AG20443 (cell line): ENCODE measurements around the gene LAMA2.

Experiments used
- DNase-seq: peaks from one replicate; pipeline ENCODE4 v3.0.0; 2012; ENCODE audit warnings: low spot score, mixed read lengths

LAMA2 gene

DNA sequence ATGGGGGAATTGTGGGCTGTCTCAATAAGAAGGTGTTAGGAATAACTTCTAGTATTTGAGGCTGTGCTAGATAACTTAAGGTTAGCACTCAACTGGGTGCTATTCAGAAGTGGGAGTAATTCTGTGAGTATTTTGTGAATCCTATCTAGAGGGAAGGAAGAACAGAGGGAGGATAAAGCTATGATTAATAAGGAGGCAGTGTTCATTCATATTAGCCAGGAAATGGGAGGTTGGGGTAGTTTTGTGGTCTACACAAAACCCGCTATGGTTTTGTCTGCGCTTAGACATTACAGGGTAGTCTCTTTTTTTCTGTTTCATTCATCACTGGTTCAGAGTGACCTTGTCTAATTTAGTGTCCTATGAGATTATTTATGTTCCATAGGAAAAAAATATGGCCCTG, 486.0 kb downstream of the LAMA2 start:
- no peak for DNase-seq

DNA sequence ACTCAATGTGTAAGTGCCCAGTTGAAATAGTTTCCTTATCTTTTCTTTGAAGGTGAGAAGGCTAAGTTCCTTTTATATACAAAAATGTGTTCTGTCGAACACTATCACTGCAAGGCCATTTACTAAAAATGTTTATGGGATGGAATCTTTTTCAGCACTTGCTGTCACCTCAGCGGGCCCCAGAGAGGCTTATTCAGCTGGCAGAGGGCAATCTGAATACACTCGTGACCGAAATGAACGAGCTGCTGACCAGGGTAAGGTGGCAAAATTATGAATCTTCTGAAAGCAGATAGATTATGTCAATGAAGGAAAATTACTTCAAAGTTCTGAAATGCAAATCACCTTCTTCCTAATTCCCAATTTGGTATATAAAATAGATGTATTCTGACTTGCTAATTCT, 486.8 kb downstream of the LAMA2 start:
- DNase-seq: no peak

DNA sequence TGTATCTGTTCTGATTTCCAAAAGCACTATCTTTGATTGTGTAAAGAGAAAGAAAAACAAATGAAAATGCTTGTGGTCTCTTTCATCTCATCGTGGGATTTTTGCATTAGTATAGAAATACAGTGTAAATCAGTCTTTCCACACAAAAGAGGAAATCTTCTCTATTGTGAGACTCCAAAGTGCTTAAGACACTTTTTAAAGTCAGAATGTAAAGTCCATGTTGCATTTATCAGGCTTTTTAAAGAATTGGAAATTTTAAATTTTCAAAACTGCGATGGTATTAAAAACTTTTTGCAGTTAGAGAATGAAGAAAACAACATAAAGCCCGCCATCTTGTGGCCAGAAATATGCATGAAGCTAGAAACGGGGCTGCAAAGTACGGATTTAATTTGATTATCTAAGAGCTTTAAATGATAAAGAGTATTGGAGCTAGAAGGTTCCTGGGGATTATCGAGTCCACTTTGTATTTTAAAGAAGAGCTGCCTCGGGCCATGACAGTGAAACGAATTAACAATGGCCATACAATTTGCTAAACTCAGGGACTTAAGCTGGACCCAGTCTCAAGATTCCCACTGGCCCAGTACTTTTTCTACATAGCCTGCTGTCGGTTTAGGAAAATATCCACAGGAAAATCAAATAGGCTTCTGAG, 487.5 kb downstream of the LAMA2 start:
- peak; percentile 37 for DNase-seq

- no peak for DNase-seq
Observed at GRCh38 chr6:129381885-129382284, 498.9 kb downstream of the LAMA2 start.

DNA sequence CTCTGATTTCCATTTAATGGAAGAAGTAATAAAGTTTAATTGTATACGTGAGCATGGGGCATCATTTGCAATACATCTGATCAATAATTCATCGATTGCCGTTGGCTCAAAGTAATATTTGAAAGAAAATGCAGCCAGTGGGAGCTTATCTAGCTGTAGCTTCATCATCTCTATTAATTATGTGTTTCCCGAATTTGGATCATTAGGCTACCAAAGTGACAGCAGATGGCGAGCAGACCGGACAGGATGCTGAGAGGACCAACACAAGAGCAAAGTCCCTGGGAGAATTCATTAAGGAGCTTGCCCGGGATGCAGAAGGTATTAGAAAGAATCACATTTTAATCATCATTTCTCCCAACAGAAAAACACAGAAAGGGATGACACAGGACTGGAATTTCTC, 500.0 kb downstream of the LAMA2 start:
- DNase-seq: no peak

GRCh38 chr6:129385117-129385516, 502.2 kb downstream of the LAMA2 start:
- no peak for DNase-seq

DNA sequence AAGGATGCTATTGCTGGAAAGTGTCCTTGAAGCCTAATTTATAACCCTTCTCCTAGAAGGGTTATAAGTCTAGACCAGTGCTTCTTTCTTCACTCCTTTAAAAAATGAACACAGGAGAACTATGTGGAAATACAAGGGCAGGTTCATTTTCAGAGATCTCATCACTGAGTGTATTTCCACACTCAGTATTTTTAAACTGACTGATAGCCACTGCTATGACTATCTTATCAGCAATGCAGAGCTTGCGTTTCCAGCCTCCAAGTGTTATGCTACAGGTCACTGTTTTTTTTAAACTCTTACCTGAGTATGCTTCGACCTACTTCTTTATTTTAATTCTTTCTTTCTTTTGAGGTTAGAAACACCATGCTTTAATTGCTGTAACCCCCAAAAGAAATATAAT, 508.0 kb downstream of the LAMA2 start:
- DNase-seq: no peak

GRCh38 chr6:129393654-129394053, 510.7 kb downstream of the LAMA2 start:
- no peak for DNase-seq

- DNase-seq: no peak
Observed at GRCh38 chr6:129398764-129399163, 515.8 kb downstream of the LAMA2 start.

- no peak for DNase-seq
Observed at GRCh38 chr6:129402244-129402643, 519.3 kb downstream of the LAMA2 start.

- DNase-seq: no peak
Observed at GRCh38 chr6:129411092-129411491, 528.2 kb downstream of the LAMA2 start.

DNA sequence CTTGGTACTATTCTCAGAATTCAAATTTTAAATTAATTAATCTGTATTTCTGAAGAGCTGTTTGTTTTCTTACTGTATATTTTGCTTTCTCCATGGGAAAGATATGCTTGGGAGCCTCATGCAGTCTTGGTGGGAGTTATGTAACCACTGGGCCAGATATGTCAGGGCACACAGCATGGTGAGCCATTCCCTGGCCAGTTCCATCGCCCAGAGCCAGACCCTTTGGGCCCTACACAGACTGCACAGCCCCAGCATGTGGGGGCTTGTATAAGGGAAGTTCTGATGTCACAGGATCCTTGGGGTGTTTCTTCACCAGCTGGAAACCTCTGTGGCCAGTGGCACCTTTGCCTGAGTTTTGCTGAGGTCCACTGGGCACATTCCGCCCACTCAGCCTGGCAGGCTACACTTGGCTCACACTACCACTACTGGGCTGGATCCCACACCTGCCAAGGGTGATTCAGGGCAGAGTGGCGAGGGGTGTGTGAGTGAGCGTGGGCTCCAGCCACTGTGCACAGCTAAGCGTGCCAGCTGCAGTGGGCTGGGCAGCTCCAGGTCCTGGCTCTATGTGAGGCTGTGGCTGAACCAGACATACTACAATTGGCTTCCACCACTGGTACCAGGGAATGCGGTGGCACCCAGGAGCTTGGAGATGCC, 533.5 kb downstream of the LAMA2 start:
- DNase-seq: no peak

DNA sequence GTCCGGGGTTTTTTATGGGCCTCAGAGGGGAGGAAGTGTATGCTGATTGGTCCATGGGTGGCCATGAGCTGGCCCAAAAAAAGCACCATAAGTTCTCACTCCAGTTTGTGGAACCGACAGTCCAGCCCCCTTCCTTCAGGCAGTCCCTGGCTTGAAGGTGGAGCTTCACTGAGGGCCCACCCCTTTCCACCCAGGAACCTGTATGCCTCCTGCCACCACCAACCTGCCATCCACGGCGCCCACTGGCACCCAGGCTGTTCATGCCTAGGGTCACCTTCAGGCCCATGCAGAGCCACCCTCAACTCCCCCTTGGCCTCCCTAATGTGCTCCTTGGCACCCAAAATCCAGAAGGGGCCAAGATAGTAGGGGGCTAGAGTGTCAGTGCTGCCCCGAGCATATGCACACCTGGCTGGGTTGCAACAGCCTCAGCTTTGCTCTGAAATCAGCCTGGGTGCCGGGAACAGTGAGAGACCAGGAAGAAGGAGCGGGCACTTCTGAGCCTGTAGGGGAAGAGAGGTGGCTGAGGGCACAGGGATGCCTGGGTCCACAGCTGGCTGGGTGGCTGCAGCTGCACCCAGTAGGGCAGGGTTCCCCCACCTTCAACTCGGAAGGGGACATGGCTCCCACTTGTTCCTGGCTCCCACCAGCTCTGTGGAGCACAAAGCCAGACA, 534.6 kb downstream of the LAMA2 start:
- no peak for DNase-seq

- DNase-seq: no peak
Observed at GRCh38 chr6:129419324-129419723, 536.4 kb downstream of the LAMA2 start.

DNA sequence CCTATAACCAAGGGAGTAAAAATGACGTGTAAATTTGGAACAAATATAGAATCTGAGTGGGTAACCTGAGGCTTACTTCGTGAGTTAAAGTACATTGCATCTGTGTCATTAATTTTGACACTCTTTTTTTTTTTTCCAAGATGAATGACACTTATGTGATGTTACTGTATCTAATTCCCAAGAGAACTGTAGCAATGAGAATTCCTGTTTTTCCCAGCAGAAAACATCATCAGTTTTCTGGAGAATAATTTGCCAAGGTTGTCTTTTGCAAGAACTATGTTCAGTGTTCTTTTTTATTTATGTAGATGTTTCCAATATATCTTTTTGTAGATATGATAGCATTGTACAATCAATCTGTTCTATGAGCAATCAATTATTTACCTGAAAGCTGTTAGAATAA, 543.4 kb downstream of the LAMA2 start:
- DNase-seq: no peak

GRCh38 chr6:129429956-129430355, 547.0 kb downstream of the LAMA2 start:
- no peak for DNase-seq

GRCh38 chr6:129432738-129433137, 549.8 kb downstream of the LAMA2 start:
- DNase-seq: no peak

- DNase-seq: no peak
Observed at GRCh38 chr6:129434091-129434490, 551.2 kb downstream of the LAMA2 start.

- DNase-seq: peak; percentile 29
Observed at GRCh38 chr6:129440691-129441090, 557.8 kb downstream of the LAMA2 start.

- DNase-seq: no peak
Observed at GRCh38 chr6:129444683-129445082, 561.7 kb downstream of the LAMA2 start.

DNA sequence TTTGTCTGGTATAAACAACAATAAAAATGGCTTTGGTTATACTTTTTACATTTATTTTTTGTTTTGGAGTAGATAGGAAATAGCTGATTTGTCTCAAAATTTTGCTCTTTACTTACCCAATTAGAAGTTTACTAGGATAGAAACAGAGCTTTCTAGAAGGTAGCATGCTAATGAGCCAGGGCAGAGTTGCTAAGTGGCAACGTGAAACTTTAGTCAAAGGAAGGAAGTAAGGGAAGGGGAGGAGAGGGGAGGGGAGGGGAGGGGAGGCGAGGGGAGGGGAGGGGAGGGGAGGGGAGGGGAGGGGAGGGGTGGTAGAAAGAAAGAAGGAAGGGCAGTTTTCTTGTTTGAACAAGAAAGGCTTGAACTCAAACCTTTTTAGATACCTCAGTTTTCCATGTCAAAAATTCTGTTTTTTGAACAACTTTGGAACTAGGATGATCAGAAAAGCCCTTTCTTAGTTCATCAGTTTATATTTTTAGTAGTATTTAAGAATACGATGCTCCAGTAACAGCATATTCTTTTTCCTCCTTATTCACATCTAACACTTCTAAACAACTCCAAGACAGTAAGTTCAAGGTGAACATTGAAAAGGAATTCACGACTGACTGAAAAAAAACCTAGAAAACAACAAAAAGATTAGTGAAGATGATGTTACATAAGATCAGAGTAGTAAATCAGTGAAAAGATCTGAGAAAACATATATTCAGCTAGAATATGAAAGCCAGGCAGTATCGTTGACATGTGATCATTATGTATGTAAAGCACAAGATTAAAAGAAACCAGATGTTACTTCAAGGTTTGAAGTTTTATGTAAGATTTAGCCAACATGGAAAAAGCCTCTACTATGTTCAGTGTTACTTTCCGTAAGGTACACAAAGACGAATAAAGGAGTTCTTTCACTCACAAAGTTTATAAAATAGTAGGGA, 563.6 kb downstream of the LAMA2 start:
- DNase-seq: no peak

GRCh38 chr6:129447198-129447565, 564.2 kb downstream of the LAMA2 start:
- no peak for DNase-seq
